ENCODE data around the gene CASP12. TPM values are rescaled to one million over a fixed set of nuclear protein-coding genes. Genes with fewer than 3 reads are reported as not detected.

Gene CASP12
- total RNA-seq, 2 donors from 2014 or later = 4.7 to 7.8 TPM

DNA sequence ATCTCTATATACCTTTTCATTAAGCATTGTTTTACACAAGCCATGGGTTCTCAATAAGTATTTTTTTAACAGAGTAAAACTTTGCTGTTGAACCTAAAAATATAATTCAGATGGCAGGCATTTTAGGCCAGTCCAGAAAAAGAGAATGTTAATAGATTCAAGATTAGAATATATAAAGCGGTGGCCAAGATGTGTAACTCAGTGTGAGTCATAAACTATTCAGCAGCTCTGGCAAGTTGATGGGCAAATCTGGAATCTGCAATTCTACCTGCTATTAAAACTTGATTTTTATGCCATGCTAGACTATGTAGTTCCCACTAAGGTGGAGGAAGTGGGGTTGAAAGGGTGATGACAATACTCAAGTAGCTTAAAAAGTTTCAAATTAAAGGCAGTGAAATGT is 45.4 kb downstream of the CASP12 start:
- TF ChIP-seq, protein P1, sequence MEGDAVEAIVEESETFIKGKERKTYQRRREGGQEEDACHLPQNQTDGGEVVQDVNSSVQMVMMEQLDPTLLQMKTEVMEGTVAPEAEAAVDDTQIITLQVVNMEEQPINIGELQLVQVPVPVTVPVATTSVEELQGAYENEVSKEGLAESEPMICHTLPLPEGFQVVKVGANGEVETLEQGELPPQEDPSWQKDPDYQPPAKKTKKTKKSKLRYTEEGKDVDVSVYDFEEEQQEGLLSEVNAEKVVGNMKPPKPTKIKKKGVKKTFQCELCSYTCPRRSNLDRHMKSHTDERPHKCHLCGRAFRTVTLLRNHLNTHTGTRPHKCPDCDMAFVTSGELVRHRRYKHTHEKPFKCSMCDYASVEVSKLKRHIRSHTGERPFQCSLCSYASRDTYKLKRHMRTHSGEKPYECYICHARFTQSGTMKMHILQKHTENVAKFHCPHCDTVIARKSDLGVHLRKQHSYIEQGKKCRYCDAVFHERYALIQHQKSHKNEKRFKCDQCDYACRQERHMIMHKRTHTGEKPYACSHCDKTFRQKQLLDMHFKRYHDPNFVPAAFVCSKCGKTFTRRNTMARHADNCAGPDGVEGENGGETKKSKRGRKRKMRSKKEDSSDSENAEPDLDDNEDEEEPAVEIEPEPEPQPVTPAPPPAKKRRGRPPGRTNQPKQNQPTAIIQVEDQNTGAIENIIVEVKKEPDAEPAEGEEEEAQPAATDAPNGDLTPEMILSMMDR (IDR thresholded peaks at IDR 0.05) = no peak
- DNase-seq (ENCODE audit: low spot score) (no peak), ATAC-seq (ENCODE audit: insufficient number of reproducible peaks, low FRiP score, low read depth) (no peak)
- H3K27ac ChIP-seq = no peak overlapping the region
- no peaks in the 10 kb centered on the region for H3K4me1 ChIP-seq (ENCODE audit: control insufficient read depth in 1 of 2, low read depth in 2 of 2)
- H3K4me3 ChIP-seq = no peak overlapping the region
- H3K27me3 ChIP-seq (replicated peaks; ENCODE audit: insufficient read depth) = no peaks in the 10 kb centered on the region
- H3K9me3 ChIP-seq = no peaks in the 10 kb centered on the region
- H3K36me3 ChIP-seq = no peaks in the 10 kb centered on the region

DNA sequence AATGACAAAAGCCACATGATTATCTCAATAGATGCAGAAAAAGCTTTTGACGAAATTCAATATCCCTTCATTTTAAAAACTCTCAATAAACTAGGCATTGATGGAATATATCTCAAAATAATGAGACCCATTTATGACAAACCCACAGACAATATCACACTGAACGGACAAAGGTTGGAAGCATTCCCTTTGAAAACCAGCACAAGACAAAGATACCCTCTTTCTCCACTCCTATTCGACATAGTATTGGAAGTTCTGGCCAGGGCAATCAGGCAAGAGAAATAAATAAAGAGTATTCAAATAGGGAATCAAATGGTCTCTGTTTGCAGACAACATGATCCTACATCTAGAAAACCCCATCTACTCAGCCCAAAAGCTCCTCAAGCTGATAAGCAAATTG is 52.0 kb downstream of the CASP12 start:
- H3K27me3 ChIP-seq (replicated peaks; ENCODE audit: insufficient read depth) = no peaks in the 10 kb centered on the region
- H3K36me3 ChIP-seq = no peaks in the 10 kb centered on the region
- TF ChIP-seq, protein P1 (IDR thresholded peaks at IDR 0.05) = no peak
- ATAC-seq (ENCODE audit: insufficient number of reproducible peaks, low FRiP score, low read depth) (no peak), DNase-seq (ENCODE audit: low spot score) (no peak)
- no peak overlapping the region for H3K27ac ChIP-seq
- H3K4me1 ChIP-seq (ENCODE audit: control insufficient read depth in 1 of 2, low read depth in 2 of 2) = no peaks in the 10 kb centered on the region
- no peak overlapping the region for H3K4me3 ChIP-seq
- H3K9me3 ChIP-seq = no peaks in the 10 kb centered on the region

DNA sequence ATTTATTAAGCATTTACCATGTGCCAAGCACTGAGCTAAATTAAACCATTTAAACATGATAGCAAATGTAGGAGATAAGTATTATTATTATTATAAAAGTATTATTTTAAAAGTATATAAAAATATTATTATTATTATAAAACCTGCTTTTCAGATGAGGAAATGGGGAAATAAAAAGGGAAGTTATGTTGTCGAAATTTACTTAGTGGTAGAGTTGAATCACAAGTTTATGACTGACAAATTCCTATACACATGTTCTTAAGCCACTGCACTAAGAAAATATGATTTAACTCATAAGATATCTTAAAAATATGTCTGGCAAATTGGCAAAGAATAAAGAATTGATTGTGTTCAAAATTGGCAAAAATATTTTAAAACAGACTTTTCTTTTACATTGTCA is 53.8 kb downstream of the CASP12 start:
- H3K27ac ChIP-seq = no peak overlapping the region
- H3K36me3 ChIP-seq = no peaks in the 10 kb centered on the region
- no peak for DNase-seq (ENCODE audit: low spot score)
- H3K9me3 ChIP-seq = peaks cover 1% of the 10 kb centered on the region
- no peaks in the 10 kb centered on the region for H3K27me3 ChIP-seq (replicated peaks; ENCODE audit: insufficient read depth)
- no peak for ATAC-seq (ENCODE audit: insufficient number of reproducible peaks, low FRiP score, low read depth)
- no peak overlapping the region for H3K4me3 ChIP-seq
- TF ChIP-seq, protein P1 (IDR thresholded peaks at IDR 0.05) = no peak
- no peaks in the 10 kb centered on the region for H3K4me1 ChIP-seq (ENCODE audit: control insufficient read depth in 1 of 2, low read depth in 2 of 2)

DNA sequence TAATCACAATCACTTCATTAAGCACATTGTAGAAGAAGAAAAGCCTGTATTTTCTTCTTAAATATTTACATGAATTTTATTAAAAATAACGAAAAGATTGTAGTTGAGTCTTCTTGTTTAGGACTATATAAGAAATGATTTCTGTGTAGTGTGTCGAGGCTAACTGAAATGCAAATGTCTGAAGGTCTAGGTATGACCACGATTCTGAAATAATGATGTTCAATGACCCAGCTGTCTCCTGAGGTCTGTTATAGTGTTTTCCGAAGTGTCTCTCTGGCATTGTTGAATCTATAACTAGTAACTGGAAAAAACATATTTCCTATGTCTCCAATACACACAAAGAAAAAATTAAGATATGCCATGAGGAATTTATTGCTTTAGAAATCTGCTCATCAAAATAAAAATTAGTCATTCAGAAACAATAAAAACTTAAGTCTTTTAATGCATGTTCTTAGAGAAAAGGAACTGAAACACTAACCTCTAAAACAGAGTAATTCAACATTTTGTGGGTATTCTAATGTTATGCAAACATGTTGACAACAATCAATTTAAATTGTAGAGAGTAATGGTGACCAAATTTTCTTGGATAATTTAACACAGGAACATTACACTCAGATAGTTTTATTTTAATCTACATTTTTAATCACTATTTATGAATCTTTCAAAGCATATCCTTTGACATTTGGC is 55.0 kb downstream of the CASP12 start:
- Histone ChIP-seq H3K36me3 (no peaks in the 10 kb centered on the region), H3K4me1 (ENCODE audit: control insufficient read depth in 1 of 2, low read depth in 2 of 2) (no peaks in the 10 kb centered on the region), H3K9me3 (peaks cover 9% of the 10 kb centered on the region), H3K27me3 (replicated peaks; ENCODE audit: insufficient read depth) (no peaks in the 10 kb centered on the region), H3K27ac (no peak overlapping the region), H3K4me3 (no peak overlapping the region)
- ATAC-seq (ENCODE audit: insufficient number of reproducible peaks, low FRiP score, low read depth) (no peak), DNase-seq (ENCODE audit: low spot score) (no peak)
- TF ChIP-seq, protein P1 (IDR thresholded peaks at IDR 0.05) = no peak

DNA sequence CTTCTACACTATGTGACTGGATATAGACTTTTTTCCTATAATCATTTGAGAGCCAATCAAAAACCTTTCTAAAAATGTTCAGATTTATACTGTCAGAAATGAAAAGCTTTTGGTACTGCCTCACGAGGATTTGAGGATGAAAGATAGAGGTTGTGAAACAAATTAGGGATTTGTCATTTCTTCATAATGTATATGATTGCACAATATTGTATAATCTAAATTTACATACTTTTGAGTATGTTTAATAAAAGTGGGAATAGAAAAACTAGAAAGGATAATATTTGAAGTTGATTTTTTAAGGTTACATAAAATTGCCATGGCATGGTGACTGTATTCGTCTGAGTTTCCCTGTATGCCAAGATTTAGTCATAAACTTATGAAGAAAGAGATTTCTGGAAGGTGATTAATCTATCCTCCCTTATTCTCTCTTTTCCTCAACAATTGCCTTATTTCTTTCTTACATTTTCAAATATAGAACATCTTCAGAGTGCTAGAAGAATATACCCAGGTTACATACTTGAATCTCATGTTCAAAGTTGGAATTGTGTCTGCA is 56.2 kb downstream of the CASP12 start:
- Histone ChIP-seq H3K27ac (no peak overlapping the region), H3K27me3 (replicated peaks; ENCODE audit: insufficient read depth) (no peaks in the 10 kb centered on the region), H3K4me1 (ENCODE audit: control insufficient read depth in 1 of 2, low read depth in 2 of 2) (no peaks in the 10 kb centered on the region), H3K36me3 (no peaks in the 10 kb centered on the region), H3K4me3 (no peak overlapping the region), H3K9me3 (peaks cover 9% of the 10 kb centered on the region)
- no peak for ATAC-seq (ENCODE audit: insufficient number of reproducible peaks, low FRiP score, low read depth)
- no peak for DNase-seq (ENCODE audit: low spot score)
- TF ChIP-seq, protein P1 (IDR thresholded peaks at IDR 0.05) = no peak
